Medulla oblongata (tissue), 1 donor: ENCODE data around the gene LRIF1.
"Not testable (repeated sequence)": the region's sequence is repeated elsewhere in the genome, so short reads cannot be mapped to it uniquely, and the experiment has no call there.

Source experiments
- DNase-seq: peaks from one replicate; pipeline ENCODE4 v3.0.0-alpha.2; 2015; ENCODE audit errors: extremely low spot score

The LRIF1 gene

GRCh38 chr1:110948038-110948810 lies 15.5 kb downstream of the LRIF1 start:
- DNase-seq, result no peak

GRCh38 chr1:110945626-110946025 lies 18.1 kb downstream of the LRIF1 start:
- no peak for DNase-seq

- DNase-seq, result no peak
These were observed 18.9 kb downstream of the LRIF1 start for GRCh38 chr1:110944806-110945205.

GRCh38 chr1:110936567-110936966 lies 27.2 kb downstream of the LRIF1 start:
- DNase-seq, result no peak

- DNase-seq, result not testable (repeated sequence)
These were observed 32.6 kb downstream of the LRIF1 start for GRCh38 chr1:110931097-110931496.

- no peak for DNase-seq
These were observed 34.8 kb downstream of the LRIF1 start for GRCh38 chr1:110928904-110929303.

- DNase-seq, result no peak
These were observed 35.5 kb downstream of the LRIF1 start for GRCh38 chr1:110928191-110928590.

- no peak for DNase-seq
These were observed 36.1 kb downstream of the LRIF1 start for GRCh38 chr1:110927484-110928075.

- no peak for DNase-seq
These were observed 41.8 kb downstream of the LRIF1 start for GRCh38 chr1:110921953-110922352.

GRCh38 chr1:110918016-110918415 lies 45.7 kb downstream of the LRIF1 start:
- no peak for DNase-seq

- no peak for DNase-seq
These were observed 46.9 kb downstream of the LRIF1 start for GRCh38 chr1:110916669-110917306.

GRCh38 chr1:110916274-110916668 lies 47.5 kb downstream of the LRIF1 start:
- no peak for DNase-seq

GRCh38 chr1:110915804-110916203 lies 47.9 kb downstream of the LRIF1 start:
- DNase-seq, result no peak

GRCh38 chr1:110914676-110915075 lies 49.0 kb downstream of the LRIF1 start:
- no peak for DNase-seq

- no peak for DNase-seq
These were observed 50.9 kb downstream of the LRIF1 start for GRCh38 chr1:110912784-110913183.

GRCh38 chr1:110903853-110904500 lies 59.7 kb downstream of the LRIF1 start:
- no peak for DNase-seq

- no peak for DNase-seq
These were observed 60.8 kb downstream of the LRIF1 start for GRCh38 chr1:110902820-110903463.

GRCh38 chr1:110899458-110899843 lies 64.3 kb downstream of the LRIF1 start:
- DNase-seq, result no peak

- DNase-seq, result no peak
These were observed 64.8 kb downstream of the LRIF1 start for GRCh38 chr1:110898734-110899457.

GRCh38 chr1:110897681-110898080 lies 66.0 kb downstream of the LRIF1 start:
- DNase-seq, result no peak
